ENCODE measurements around the gene STAP1.

The STAP1 gene

GRCh38 chr4:67651536-67651935 is 93.0 kb downstream of the STAP1 start:
- Histone ChIP-seq H3K4me3 (ENCODE audit: low read length) (no peak overlapping the region), H3K36me3 (ENCODE audit: control insufficient read depth, insufficient read depth, low read length) (peaks cover 3% of the 10 kb centered on the region), H3K27me3 (ENCODE audit: control insufficient read depth, insufficient read depth, low read length) (no peaks in the 10 kb centered on the region), H3K4me1 (ENCODE audit: control insufficient read depth, insufficient read depth, low read length) (no peaks in the 10 kb centered on the region), H3K9ac (ENCODE audit: low read length) (no peak overlapping the region), H3K27ac (ENCODE audit: low read depth, low read length) (no peak overlapping the region)

Data from rectal smooth muscle tissue (tissue), 1 donor.